HG02973 (cell line): Measurements from ENCODE around the gene DNAH9.

ENCODE experiments used
- ATAC-seq: cut with Tn5 transposase; IDR thresholded peaks from one replicate; pipeline ENCODE4 v1.9.1; 2021; ENCODE audit warnings: moderate library complexity; ENCODE audit not compliant: unreplicated experiment

The DNAH9 gene

DNA sequence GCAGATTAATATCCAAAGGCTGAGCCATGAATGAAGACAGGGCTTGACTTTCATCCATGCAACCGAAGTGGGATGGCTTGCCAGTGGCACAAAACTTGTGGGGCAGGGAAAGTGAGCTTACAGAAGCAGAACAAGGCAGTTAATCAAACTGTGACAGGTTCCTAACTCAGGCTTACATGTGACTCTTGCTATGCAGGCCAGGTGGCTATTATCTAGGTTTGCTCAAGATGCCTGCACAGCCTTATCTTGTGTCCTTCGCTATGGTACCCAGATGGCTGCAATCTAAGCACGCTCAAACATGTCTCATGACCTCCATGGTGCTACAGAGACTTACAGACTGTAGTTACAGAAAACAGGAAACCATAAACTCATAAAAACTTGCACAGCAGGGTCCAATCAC lies 8.6 kb upstream of the DNAH9 start:
- ATAC-seq = no peak

DNA sequence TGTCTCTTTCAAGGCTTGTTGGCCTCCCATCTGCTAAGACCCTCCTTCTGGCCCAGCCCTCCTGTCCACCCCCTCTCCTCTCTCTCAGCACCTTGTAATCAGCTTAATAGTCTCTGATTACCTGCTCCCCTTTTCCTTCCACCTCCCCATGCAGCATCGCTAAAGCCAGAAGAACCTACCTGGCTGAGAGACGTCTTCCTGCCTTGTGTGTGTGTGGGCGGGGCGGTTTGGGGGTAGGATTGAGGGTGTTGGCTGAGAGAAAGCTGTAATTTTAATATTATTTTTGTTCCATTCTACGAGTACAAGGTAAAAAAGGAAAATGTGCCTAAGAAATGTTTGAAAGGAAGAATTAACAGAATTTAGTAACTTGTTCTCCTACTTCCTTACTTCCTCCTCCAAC lies 3.4 kb downstream of the DNAH9 start:
- ATAC-seq = no peak

DNA sequence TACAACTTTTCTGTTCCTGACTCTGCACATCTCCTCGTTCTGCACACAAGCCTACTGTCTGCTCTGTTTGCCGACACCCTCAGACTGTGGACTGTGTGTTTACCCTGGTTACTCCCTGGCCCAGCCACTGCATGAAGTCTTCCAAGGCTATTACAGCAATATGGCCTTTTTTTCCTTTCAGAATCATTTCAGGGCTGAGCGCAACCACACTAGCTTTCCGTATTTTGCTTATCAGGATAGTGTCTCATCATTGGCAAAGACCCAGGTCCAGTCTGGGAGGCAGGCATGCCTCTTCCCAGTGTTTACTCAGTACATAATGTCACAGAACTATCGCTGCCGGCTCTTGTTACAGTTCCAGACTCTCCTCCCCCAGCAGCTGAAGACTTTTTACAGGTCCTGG lies 10.1 kb downstream of the DNAH9 start:
- no peak for ATAC-seq

- ATAC-seq = no peak
Measured at GRCh38 chr17:11610999-11611566, 12.8 kb downstream of the DNAH9 start.

DNA sequence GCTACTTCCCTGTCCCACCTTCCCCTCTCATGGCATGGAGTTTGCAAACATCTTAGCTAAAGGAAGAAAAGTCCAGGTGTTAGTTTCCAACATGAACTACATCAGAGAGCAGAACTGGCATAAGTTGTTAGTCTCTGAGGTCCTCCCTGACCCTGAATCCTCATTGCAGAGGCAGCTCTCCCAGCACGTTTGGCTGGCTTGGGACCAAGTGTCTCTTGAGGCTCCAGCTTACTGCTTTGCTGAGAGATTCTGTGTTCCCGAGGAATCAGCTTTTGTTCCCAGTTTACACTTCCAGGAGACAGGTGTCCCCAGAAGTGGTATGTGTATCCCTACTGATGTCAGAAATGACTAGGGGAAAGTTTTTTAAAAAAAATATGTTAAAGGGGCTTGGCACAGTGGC lies 14.7 kb downstream of the DNAH9 start:
- no peak for ATAC-seq

DNA sequence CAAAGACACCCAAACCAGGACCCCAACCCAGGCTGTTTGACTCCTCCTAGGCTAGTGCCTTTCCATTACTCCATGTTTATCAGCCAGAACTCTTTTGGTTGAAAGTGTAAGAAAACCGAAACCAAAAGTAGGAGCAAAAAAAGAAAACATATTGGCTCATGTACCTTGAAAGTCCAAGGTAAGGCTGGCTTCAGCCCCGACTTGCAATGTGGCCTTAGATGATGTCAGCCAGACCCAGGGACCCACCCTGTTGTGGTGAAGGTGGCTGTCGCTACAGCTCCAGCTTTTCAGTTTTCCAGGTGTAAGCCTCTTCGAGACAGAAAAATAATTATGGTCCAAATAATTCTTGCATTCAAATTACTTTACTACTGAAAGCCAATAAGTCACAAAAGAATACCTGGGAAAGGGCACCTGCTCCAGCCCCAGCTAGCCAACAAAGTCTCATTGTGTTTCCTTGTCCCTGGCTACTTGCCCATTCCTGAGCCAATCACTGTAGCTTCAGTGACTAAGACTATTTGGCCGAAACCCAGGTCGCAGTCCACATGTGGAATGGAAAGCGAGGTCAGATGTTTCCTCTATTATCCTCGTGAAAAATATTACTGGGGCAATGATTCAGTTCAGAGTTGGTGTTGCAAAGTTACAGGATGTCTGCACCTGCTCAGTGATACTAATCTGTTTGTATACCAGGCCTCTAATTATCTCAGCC lies 20.7 kb downstream of the DNAH9 start:
- no peak for ATAC-seq

- ATAC-seq = no peak
Measured at GRCh38 chr17:11622492-11622891, 24.2 kb downstream of the DNAH9 start.

- no peak for ATAC-seq
Measured at GRCh38 chr17:11624976-11625375, 26.7 kb downstream of the DNAH9 start.

- ATAC-seq = no peak
Measured at GRCh38 chr17:11625878-11626277, 27.6 kb downstream of the DNAH9 start.

DNA sequence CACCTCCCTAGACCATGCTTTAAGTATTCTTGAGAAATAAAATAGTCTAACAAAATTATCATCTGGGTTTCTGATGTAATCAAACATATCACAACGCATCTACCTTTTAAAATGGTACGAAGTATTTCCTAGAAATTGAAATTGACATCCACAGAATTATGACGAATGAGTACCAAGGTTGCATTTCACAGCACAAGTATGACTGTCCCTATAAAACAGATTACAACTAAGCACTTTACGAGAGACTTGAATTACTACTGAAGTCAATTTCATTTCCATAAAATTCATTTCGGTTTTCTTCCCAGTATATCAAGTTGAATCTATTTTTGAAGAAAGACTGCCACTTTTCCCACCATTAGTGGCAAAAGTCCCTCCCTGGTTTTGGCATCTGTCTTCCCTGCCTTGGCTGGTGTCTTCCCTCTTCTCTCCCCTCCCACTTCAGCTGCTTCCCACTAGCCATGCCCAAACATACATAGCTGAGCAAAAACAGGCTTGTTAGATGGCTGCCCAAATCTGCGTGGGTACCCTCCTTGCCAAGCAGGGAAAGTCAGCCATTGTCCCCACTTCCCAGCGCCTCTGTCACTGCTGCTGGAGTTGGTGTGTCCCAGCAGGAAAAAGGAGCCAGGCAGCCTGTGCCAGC lies 29.2 kb downstream of the DNAH9 start:
- ATAC-seq = no peak

- ATAC-seq = no peak
Measured at GRCh38 chr17:11628374-11628773, 30.1 kb downstream of the DNAH9 start.

DNA sequence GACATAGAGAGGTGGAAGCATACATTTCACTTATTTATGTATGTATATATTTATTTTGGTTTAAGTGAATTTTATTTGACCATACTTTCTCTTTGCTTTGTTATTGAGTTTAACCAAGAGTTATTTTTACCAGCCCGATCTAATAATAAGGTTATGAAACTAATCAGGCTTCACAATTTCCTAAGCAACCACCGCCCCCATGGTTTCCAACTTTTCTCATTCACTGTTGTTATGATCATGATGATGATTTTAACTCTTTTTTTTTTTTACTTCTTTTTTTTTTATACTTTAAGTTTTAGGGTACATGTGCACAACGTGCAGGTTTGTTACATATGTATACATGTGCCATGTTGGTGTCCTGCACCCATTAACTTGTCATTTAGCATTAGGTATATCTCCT lies 30.6 kb downstream of the DNAH9 start:
- ATAC-seq = no peak

GRCh38 chr17:11636771-11637170 lies 38.5 kb downstream of the DNAH9 start:
- no peak for ATAC-seq

GRCh38 chr17:11637796-11638195 lies 39.5 kb downstream of the DNAH9 start:
- no peak for ATAC-seq

DNA sequence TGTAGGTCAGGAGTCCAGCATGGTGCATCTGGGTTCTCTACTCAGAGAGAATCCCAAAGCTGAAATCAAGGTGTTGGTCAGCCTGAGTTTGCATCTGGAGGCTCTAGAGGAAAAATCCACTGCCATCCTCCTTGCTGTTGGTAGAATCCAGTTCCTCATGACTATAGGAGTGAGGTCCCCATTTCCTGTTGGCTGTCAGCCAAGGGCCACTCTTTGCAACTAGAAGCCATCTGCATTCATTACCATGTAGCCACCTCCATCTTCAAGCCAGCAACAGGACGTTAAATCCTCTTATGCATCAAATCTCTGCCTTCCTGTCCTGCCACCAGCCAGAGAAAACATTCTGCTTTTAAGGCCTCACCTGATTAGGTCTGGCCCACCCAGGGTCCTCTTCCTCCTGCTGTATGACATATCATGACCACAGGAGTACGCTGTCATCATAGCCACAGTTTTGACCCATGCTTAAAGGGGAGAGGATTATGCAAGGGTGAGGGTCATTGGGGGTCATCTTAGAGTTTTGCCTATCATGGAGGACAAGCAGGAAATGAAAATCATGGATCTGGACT lies 40.5 kb downstream of the DNAH9 start:
- no peak for ATAC-seq

GRCh38 chr17:11639736-11640462 lies 41.6 kb downstream of the DNAH9 start:
- ATAC-seq = no peak

DNA sequence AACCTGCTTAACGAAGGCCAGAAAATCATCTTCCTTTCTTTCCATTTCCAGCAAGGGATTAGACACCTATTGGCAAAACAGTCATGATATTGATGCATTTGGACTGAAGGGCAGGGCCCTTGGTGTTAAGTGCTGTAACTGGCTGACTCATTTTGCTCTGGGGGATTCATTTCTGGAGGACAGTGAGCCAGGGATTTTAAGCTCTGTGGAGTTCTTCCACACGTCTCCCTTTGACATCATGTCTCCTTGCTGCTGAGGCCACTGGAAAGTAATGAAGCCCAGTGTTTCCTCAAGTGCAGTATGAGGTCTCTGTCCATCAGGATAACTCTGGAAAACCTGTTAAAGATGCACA lies 42.2 kb downstream of the DNAH9 start:
- no peak for ATAC-seq

DNA sequence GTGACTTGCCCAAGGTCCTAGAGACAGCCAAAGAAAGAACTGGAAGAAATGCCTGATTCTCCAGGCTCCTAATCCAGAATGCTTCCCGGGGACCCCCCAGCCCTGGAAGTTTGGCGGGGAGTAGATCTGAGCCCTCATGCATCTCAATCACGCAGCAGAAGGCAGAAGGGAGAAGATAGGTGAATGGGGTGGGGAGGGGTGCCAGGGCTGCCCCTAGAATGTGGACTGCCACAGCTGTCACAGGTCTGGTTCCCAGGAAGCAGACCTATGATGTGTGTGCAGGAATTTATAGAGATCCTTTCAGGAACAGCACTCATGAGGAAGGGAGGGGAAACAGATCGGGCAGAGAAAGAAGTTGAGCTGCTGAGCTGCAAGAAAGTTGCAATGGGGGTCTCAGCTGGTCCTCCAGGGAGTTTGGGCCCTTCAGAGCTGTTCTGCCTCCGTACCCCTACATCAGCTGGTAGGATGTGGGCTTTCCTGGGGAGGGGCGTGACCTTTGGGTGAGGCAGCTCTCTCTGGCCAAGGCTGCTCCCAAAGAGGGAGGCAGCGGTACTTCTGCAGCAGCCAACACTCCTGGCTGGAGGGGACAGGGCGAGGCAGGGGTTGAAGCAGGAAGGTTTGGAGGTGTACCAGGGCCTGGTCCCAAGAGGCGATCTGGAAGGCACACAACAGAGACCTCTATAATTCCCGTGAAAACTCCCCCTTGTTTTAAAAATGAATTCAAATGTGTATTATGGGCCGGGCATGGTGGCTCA lies 43.4 kb downstream of the DNAH9 start:
- no peak for ATAC-seq

- no peak for ATAC-seq
Measured at GRCh38 chr17:11642655-11643054, 44.4 kb downstream of the DNAH9 start.

GRCh38 chr17:11643851-11644250 lies 45.6 kb downstream of the DNAH9 start:
- no peak for ATAC-seq
